HepG2 (cell line): Measurements from ENCODE around the gene CLDN9. TPM values are rescaled to one million over a fixed set of nuclear protein-coding genes. Genes with fewer than 3 reads are reported as not detected.

Source experiments
- BRCA1 ChIP-seq: sonication (generic); formaldehyde crosslinking; IDR thresholded peaks from 2 replicates; pipeline ENCODE4 v1.4.0; 2020; ENCODE audit warnings: missing genetic modification reagents
- BRD4 ChIP-seq: sonication (generic); formaldehyde crosslinking; IDR thresholded peaks from 2 replicates; pipeline ENCODE4 v1.4.0; 2020; ENCODE audit warnings: missing genetic modification reagents
- DR1 ChIP-seq: sonication (generic); formaldehyde crosslinking; IDR thresholded peaks from 2 replicates; pipeline ENCODE4 v1.8.0; 2021; ENCODE audit warnings: mild to moderate bottlenecking, missing genetic modification reagents, inconsistent platforms
- E2F2 ChIP-seq: sonication (generic); formaldehyde crosslinking; IDR thresholded peaks from 2 replicates; pipeline ENCODE4 v1.4.0; 2020; ENCODE audit warnings: missing genetic modification reagents, borderline replicate concordance
- FOXK2 ChIP-seq: fragments of 450-650 bp; IDR thresholded peaks from 2 replicates; pipeline ENCODE4 v1.6.1; 2016
- HNRNPUL1 ChIP-seq: fragments of 200-400 bp; formaldehyde crosslinking; IDR thresholded peaks from 2 replicates; pipeline ENCODE4 v1.6.1; 2017; ENCODE audit warnings: low read depth, mild to moderate bottlenecking, low read length, moderate library complexity
- IRF9 ChIP-seq: sonication (generic); formaldehyde crosslinking; IDR thresholded peaks from 2 replicates; pipeline ENCODE4 v1.8.0; 2022; ENCODE audit warnings: missing genetic modification reagents, mild to moderate bottlenecking, borderline replicate concordance
- KAT8 ChIP-seq: IDR thresholded peaks from 2 replicates; pipeline ENCODE4 v1.6.1; 2016; ENCODE audit warnings: missing genetic modification reagents, missing compliant biosample characterization
- KLF12 ChIP-seq: sonication (generic); formaldehyde crosslinking; IDR thresholded peaks from 2 replicates; pipeline ENCODE4 v1.4.0; 2020; ENCODE audit warnings: missing genetic modification reagents, borderline replicate concordance
- KLF9 ChIP-seq: IDR thresholded peaks from 2 replicates; pipeline ENCODE4 v1.6.1; 2016; ENCODE audit warnings: low read depth
- MAFG ChIP-seq: sonication (generic); formaldehyde crosslinking; IDR thresholded peaks from 2 replicates; pipeline ENCODE4 v1.5.1; 2020; ENCODE audit warnings: mild to moderate bottlenecking, missing genetic modification reagents
- MIER2 ChIP-seq: IDR thresholded peaks from 2 replicates; pipeline ENCODE4 v1.6.1; 2016; ENCODE audit warnings: missing biosample characterization, missing genetic modification reagents
- MTA1 ChIP-seq: sonication (generic); formaldehyde crosslinking; IDR thresholded peaks from 2 replicates; pipeline ENCODE4 v1.4.0; 2020; ENCODE audit warnings: missing genetic modification reagents, mild to moderate bottlenecking, borderline replicate concordance
- PHF20 ChIP-seq: sonication (generic); formaldehyde crosslinking; IDR thresholded peaks from 2 replicates; pipeline ENCODE4 v1.5.0; 2020; ENCODE audit warnings: mild to moderate bottlenecking, missing genetic modification reagents
- PITX1 ChIP-seq: sonication (generic); formaldehyde crosslinking; IDR thresholded peaks from 2 replicates; pipeline ENCODE4 v1.5.1; 2020; ENCODE audit warnings: mild to moderate bottlenecking, missing genetic modification reagents
- PTBP1 ChIP-seq: fragments of 200-400 bp; formaldehyde crosslinking; IDR thresholded peaks from 2 replicates; pipeline ENCODE4 v1.6.1; 2018; ENCODE audit warnings: low read length, low read depth; ENCODE audit not compliant: poor library complexity, severe bottlenecking
- SP5 ChIP-seq: IDR thresholded peaks from 2 replicates; pipeline ENCODE4 v1.6.1; 2016; ENCODE audit warnings: low read depth, borderline replicate concordance
- SSRP1 ChIP-seq: IDR thresholded peaks from 2 replicates; pipeline ENCODE4 v1.6.1; 2016; ENCODE audit warnings: control low read depth
- TCF12 ChIP-seq, 2 experiments: fragments of 450-650 bp in 1 of 2; sonication (generic) in 1 of 2; formaldehyde crosslinking in 1 of 2; IDR thresholded peaks; 2 replicates each; pipeline versions ENCODE4 v1.6.1 to v1.8.0; 2017 to 2022; ENCODE audit warnings: antibody characterized with exemption in 1 of 2, mild to moderate bottlenecking in 1 of 2, missing genetic modification reagents in 1 of 2, moderate library complexity in 1 of 2
- ZBTB3 ChIP-seq: sonication (generic); formaldehyde crosslinking; IDR thresholded peaks from 2 replicates; pipeline ENCODE4 v1.4.0; 2020; ENCODE audit warnings: low read depth, mild to moderate bottlenecking, moderate library complexity, missing genetic modification reagents, borderline replicate concordance
- ZMAT5 ChIP-seq: sonication (generic); formaldehyde crosslinking; IDR thresholded peaks from 2 replicates; pipeline ENCODE4 v1.5.0; 2020; ENCODE audit warnings: mild to moderate bottlenecking, low read depth, missing genetic modification reagents, borderline replicate concordance
- ZNF12 ChIP-seq: sonication (generic); formaldehyde crosslinking; IDR thresholded peaks from 2 replicates; pipeline ENCODE4 v1.5.0; 2020; ENCODE audit warnings: missing genetic modification reagents
- ZNF235 ChIP-seq: sonication (generic); formaldehyde crosslinking; IDR thresholded peaks from 2 replicates; pipeline ENCODE4 v1.8.1; 2023; ENCODE audit warnings: mild to moderate bottlenecking, missing genetic modification reagents, borderline replicate concordance
- ZNF34 ChIP-seq: sonication (generic); formaldehyde crosslinking; IDR thresholded peaks from 2 replicates; pipeline ENCODE4 v1.4.0; 2020; ENCODE audit warnings: mild to moderate bottlenecking, missing genetic modification reagents, borderline replicate concordance
- ZNF414 ChIP-seq: sonication (generic); formaldehyde crosslinking; IDR thresholded peaks from 2 replicates; pipeline ENCODE4 v1.5.0; 2020; ENCODE audit warnings: missing genetic modification reagents
- ZNF564 ChIP-seq: sonication (generic); formaldehyde crosslinking; IDR thresholded peaks from 2 replicates; pipeline ENCODE4 v1.8.1; 2023; ENCODE audit warnings: mild to moderate bottlenecking, missing genetic modification reagents
- ZNF674 ChIP-seq: sonication (generic); formaldehyde crosslinking; IDR thresholded peaks from 2 replicates; pipeline ENCODE4 v1.5.0; 2020; ENCODE audit warnings: low read depth, mild to moderate bottlenecking, missing genetic modification reagents
- ZNF703 ChIP-seq: sonication (generic); formaldehyde crosslinking; IDR thresholded peaks from 2 replicates; pipeline ENCODE4 v1.5.1; 2020; ENCODE audit warnings: missing genetic modification reagents, mild to moderate bottlenecking, moderate library complexity, borderline replicate concordance
- ZNF773 ChIP-seq: sonication (generic); formaldehyde crosslinking; IDR thresholded peaks from 2 replicates; pipeline ENCODE4 v1.4.0; 2020; ENCODE audit warnings: missing genetic modification reagents, borderline replicate concordance
- polyA plus RNA-seq, 8 experiments: library from polyadenylated mRNA; depleted of rRNA in 3 of 8; stranded (reverse) in 7 of 8; unstranded in 1 of 8; fragments of >200 nt; fragmentation: Illumina TruSeq in 4 of 8; extraction: Trizol in 4 of 8; gene quantifications; 2 replicates each; pipeline versions ENCODE4 v1.2.1 to v1.2.3, GENCODE V29; 2011 to 2016; ENCODE audit warnings: low read depth in 4 of 8, missing spikeins in 1 of 8, mixed read lengths in 1 of 8; ENCODE audit not compliant: insufficient read depth in 1 of 8
- total RNA-seq, 5 experiments: library from RNA; depleted of rRNA; stranded (reverse); fragments of >200 nt; fragmentation: Illumina TruSeq; extraction: Trizol; gene quantifications; 2 replicates each; pipeline ENCODE4 v1.2.3, GENCODE V29; 2016; ENCODE audit warnings: low read depth in 1 of 5

CLDN9 gene
- total and polyA plus RNA-seq, 2 of the 13 experiments (the other 11 are each of a cell fraction or from before 2014, with no cell fraction given), result 0.15 to 0.26 TPM

- TF ChIP-seq E2F2 (CRISPR knock-in tag) (no peak), ZNF235 (CRISPR knock-in tag) (no peak), BRCA1 (CRISPR knock-in tag) (no peak), ZNF12 (CRISPR knock-in tag) (no peak), PTBP1 (no peak), SSRP1 (CRISPR knock-in tag) (no peak), PHF20 (no peak), ZNF414 (CRISPR knock-in tag) (no peak), KLF12 (CRISPR knock-in tag) (peak; percentile 19; the same call in 1 of the 2 replicates), TCF12 (IDR thresholded peaks at IDR 0.05) (no peak), TCF12 (CRISPR knock-in tag; IDR thresholded peaks at IDR 0.05) (no peak), KLF9 (no peak), MAFG (CRISPR knock-in tag) (no peak), ZMAT5 (CRISPR knock-in tag) (no peak), HNRNPUL1 (no peak), ZNF773 (no peak), DR1 (CRISPR knock-in tag) (no peak), FOXK2 (no peak), ZBTB3 (CRISPR knock-in tag) (no peak), ZNF564 (CRISPR knock-in tag) (no peak), ZNF703 (CRISPR knock-in tag) (no peak), MTA1 (CRISPR knock-in tag) (no peak), SP5 (CRISPR knock-in tag) (0 out of 2 replicates have a peak, but pooled peaks have one; percentile 62), KAT8 (CRISPR knock-in tag) (peak; percentile 43; the same call in 1 of the 2 replicates), BRD4 (CRISPR knock-in tag) (no peak), ZNF34 (no peak), IRF9 (CRISPR knock-in tag) (no peak), PITX1 (CRISPR knock-in tag) (no peak; the same call in 1 of the 2 replicates), MIER2 (CRISPR knock-in tag) (no peak), ZNF674 (CRISPR knock-in tag) (no peak)
Observed at GRCh38 chr16:3004781-3005284, 7.9 kb upstream of the CLDN9 start (continued).
